Neural cell (in vitro differentiated cells): ENCODE results near the gene ACOD1.

Experiments
- RAD21 ChIP-seq: fragments of 450-650 bp; conservative IDR thresholded peaks from 2 replicates; pipeline ENCODE4 v1.6.1; 2014; ENCODE audit warnings: antibody characterized with exemption, mild to moderate bottlenecking, moderate library complexity
- TF ChIP-seq, protein P1 (sequence below): IDR thresholded peaks from 2 replicates; pipeline ENCODE4 v1.6.1; 2012; ENCODE audit warnings: borderline replicate concordance
- TF ChIP-seq, protein P2 (sequence below): fragments of 450-650 bp; IDR thresholded peaks from 2 replicates; pipeline ENCODE4 v1.5.1; 2014; ENCODE audit warnings: antibody characterized with exemption, mild to moderate bottlenecking, moderate library complexity; ENCODE audit not compliant: poor library complexity, severe bottlenecking

- TF ChIP-seq RAD21, result no peak
- TF ChIP-seq, protein P1, sequence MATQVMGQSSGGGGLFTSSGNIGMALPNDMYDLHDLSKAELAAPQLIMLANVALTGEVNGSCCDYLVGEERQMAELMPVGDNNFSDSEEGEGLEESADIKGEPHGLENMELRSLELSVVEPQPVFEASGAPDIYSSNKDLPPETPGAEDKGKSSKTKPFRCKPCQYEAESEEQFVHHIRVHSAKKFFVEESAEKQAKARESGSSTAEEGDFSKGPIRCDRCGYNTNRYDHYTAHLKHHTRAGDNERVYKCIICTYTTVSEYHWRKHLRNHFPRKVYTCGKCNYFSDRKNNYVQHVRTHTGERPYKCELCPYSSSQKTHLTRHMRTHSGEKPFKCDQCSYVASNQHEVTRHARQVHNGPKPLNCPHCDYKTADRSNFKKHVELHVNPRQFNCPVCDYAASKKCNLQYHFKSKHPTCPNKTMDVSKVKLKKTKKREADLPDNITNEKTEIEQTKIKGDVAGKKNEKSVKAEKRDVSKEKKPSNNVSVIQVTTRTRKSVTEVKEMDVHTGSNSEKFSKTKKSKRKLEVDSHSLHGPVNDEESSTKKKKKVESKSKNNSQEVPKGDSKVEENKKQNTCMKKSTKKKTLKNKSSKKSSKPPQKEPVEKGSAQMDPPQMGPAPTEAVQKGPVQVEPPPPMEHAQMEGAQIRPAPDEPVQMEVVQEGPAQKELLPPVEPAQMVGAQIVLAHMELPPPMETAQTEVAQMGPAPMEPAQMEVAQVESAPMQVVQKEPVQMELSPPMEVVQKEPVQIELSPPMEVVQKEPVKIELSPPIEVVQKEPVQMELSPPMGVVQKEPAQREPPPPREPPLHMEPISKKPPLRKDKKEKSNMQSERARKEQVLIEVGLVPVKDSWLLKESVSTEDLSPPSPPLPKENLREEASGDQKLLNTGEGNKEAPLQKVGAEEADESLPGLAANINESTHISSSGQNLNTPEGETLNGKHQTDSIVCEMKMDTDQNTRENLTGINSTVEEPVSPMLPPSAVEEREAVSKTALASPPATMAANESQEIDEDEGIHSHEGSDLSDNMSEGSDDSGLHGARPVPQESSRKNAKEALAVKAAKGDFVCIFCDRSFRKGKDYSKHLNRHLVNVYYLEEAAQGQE, result no peak
- TF ChIP-seq, protein P2, sequence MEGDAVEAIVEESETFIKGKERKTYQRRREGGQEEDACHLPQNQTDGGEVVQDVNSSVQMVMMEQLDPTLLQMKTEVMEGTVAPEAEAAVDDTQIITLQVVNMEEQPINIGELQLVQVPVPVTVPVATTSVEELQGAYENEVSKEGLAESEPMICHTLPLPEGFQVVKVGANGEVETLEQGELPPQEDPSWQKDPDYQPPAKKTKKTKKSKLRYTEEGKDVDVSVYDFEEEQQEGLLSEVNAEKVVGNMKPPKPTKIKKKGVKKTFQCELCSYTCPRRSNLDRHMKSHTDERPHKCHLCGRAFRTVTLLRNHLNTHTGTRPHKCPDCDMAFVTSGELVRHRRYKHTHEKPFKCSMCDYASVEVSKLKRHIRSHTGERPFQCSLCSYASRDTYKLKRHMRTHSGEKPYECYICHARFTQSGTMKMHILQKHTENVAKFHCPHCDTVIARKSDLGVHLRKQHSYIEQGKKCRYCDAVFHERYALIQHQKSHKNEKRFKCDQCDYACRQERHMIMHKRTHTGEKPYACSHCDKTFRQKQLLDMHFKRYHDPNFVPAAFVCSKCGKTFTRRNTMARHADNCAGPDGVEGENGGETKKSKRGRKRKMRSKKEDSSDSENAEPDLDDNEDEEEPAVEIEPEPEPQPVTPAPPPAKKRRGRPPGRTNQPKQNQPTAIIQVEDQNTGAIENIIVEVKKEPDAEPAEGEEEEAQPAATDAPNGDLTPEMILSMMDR, result no peak
These were observed 26.8 kb upstream of the ACOD1 start for GRCh38 chr13:76921516-76921915.
